ENCODE results near the gene RIMOC1. TPM values are rescaled to one million over a fixed set of nuclear protein-coding genes. Genes with fewer than 3 reads are reported as not detected.

The RIMOC1 gene
- total and polyA plus RNA-seq, 10 of the 15 experiments (the other 5 are each of a cell fraction or from before 2014, with no cell fraction given) = 3.9 to 33.1 (median 16.0) TPM

DNA sequence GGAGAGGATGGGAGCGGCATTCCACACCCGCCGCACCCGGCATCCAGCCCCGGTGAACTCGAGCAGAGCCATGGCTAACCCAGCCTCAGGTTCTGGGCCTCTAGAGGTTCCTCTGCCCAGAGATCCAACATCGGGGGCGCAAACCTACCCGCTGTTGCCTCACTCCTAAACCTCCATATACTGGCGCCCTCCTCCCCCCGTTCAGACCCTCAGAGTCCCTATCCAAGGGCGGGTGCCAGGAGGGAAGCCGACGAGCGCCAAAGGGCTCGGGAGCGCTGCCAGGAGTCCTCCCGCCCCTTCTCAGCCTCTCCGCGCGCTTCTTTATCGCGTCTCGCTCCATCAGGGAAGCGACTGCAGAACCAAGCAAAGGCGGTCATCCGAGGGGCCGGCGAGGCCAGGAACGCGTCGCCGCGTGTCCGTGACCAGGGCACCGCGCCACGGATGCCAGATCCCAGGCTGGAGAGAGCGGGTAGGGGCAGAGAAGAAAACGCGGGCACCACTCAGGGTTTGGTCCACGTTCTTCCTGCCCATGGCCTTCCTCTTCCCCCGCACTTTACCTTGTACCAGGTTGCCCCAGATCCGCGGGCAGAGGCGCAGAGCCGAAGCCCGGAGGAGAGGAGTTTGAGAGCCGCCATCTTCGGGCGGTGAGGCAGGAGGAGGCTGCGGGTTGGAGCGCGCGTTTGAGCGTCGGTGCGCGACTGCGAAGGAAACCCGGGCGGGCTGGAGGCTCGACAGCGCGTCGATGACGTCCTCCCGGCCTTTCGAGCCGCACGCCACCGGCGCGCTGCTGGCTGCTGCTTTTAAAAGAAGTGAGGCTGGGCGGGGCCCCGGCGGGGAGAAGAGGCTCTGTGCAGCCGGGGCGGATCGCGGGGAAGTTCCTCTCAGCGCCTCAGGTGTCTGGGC lies 34.2 kb upstream of the RIMOC1 start, which contains the start of gene OXCT1:
TSS of gene OXCT1 (minus strand) at position 702 of the 903 bp plus-strand sequence. CDS start at position 635, 67 bp downstream.
- BruUV-seq (replicated peaks) = TSS peak; percentile 58
- ATAC-seq = peak; percentile 95
- TF ChIP-seq SPI1 (IDR thresholded peaks at IDR 0.05; ENCODE audit: borderline replicate concordance, insufficient read depth, low read depth, low read length) = peak; percentile 38; the same call in 1 of the 2 replicates
- peak; percentile 25; the same call in 1 of the 2 replicates for TF ChIP-seq PAX5 (IDR thresholded peaks at IDR 0.05; ENCODE audit: borderline replicate concordance, low read depth, low read length)
- no peak for TF ChIP-seq RELA (IDR thresholded peaks at IDR 0.05; ENCODE audit: borderline replicate concordance, partially characterized antibody)
- TF ChIP-seq TCF3 (IDR thresholded peaks at IDR 0.05; ENCODE audit: borderline replicate concordance, insufficient read depth, low read depth, low read length) = peak; percentile 72
- TF ChIP-seq MYC (IDR thresholded peaks at IDR 0.05; ENCODE audit: insufficient read depth, insufficient read length, insufficient replicate concordance, low read length, severe bottlenecking) = peak; percentile 53
- TF ChIP-seq SMAD5 (IDR thresholded peaks at IDR 0.05; ENCODE audit: low read depth) = peak; percentile 29; the same call in 1 of the 2 replicates
- peak; percentile 61; the same call in 1 of the 2 replicates for TF ChIP-seq HDGF (IDR thresholded peaks at IDR 0.05)
- TF ChIP-seq TBL1XR1 (IDR thresholded peaks at IDR 0.05; ENCODE audit: low read depth, low read length) = 0 out of 2 replicates have a peak, but pooled peaks have one; percentile 40
- peak; percentile 90 for TF ChIP-seq CREB1 (IDR thresholded peaks at IDR 0.05; ENCODE audit: low read depth)
- TF ChIP-seq FOS (IDR thresholded peaks at IDR 0.05; ENCODE audit: borderline replicate concordance, extremely low read depth, insufficient read length) = no peak
- no peak for TF ChIP-seq PAX8 (IDR thresholded peaks at IDR 0.05)
- peak; percentile 55 for TF ChIP-seq NKRF (conservative IDR thresholded peaks at IDR 0.05)
- TF ChIP-seq USF2 (IDR thresholded peaks at IDR 0.05; ENCODE audit: borderline replicate concordance, low read depth, low read length) = no peak
- TF ChIP-seq NBN (IDR thresholded peaks at IDR 0.05) = 0 out of 2 replicates have a peak, but pooled peaks have one; percentile 55
- TF ChIP-seq SP1 (IDR thresholded peaks at IDR 0.05; ENCODE audit: low read depth, low read length) = peak; percentile 24
- peak; percentile 84; the same call in 1 of the 2 replicates for TF ChIP-seq TAF1 (IDR thresholded peaks at IDR 0.05; ENCODE audit: borderline replicate concordance, low read depth, low read length)
- TF ChIP-seq TCF12 (IDR thresholded peaks at IDR 0.05; ENCODE audit: low read depth, low read length) = 0 out of 2 replicates have a peak, but pooled peaks have one; percentile 74
- TF ChIP-seq CHD2 (IDR thresholded peaks at IDR 0.05; ENCODE audit: borderline replicate concordance, low read depth, low read length) = 0 out of 2 replicates have a peak, but pooled peaks have one; percentile 9
- TF ChIP-seq, protein P1, sequence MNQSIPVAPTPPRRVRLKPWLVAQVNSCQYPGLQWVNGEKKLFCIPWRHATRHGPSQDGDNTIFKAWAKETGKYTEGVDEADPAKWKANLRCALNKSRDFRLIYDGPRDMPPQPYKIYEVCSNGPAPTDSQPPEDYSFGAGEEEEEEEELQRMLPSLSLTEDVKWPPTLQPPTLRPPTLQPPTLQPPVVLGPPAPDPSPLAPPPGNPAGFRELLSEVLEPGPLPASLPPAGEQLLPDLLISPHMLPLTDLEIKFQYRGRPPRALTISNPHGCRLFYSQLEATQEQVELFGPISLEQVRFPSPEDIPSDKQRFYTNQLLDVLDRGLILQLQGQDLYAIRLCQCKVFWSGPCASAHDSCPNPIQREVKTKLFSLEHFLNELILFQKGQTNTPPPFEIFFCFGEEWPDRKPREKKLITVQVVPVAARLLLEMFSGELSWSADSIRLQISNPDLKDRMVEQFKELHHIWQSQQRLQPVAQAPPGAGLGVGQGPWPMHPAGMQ (IDR thresholded peaks at IDR 0.05; ENCODE audit: borderline replicate concordance) = no peak

More for the DNA sequence above, 34.2 kb upstream of the RIMOC1 start, which contains the start of gene OXCT1:
- WGBS (ENCODE audit: insufficient coverage, insufficient replicate concordance, low lambda C conversion rate, missing lambda C conversion rate) = 2% methylated on average over 73 of the region's 82 CpGs
- no peaks in the 10 kb centered on the region for H4K20me1 ChIP-seq (ENCODE audit: control insufficient read depth, insufficient read depth)
- peak within 1 kb of the TSS; percentile 89 for H3K27ac ChIP-seq (ENCODE audit: control insufficient read depth, insufficient read depth)
- in situ Hi-C loops (cut with MboI) (no loop called here), intact Hi-C loops (cut with micrococcal nuclease; ENCODE audit: unreplicated experiment) (loop anchor here (1.0 kb wide), 2 partner anchors 34 to 54 kb away; partner anchors contain the start of gene RIMOC1)
- peaks cover 3% of the 10 kb centered on the region; the same call in 1 of the 3 replicates for H3K9me3 ChIP-seq (replicated peaks; ENCODE audit: control insufficient read depth, insufficient read depth, low read length)
- ChIA-PET SMC1A (ENCODE audit: uncharacterized antibody, unreplicated experiment) (no interaction called here), RAD21 (ENCODE audit: unreplicated experiment) (interaction anchor here (0.9 kb wide), 1 partner anchor 34 kb away, joined by 5 read pairs; the partner anchor contains the start of gene RIMOC1), POLR2A (interaction anchor here (1.1 to 1.3 kb wide), 2 partner anchors 34 to 55 kb away, joined by 4 to 5 read pairs; partner anchors contain the start of genes FBXO4 and RIMOC1), CTCF (interaction anchor here (0.6 to 5.7 kb wide), 3 partner anchors 14 to 188 kb away, joined by 3 to 57 read pairs (median 5); no protein-coding TSS in a partner anchor)
- H3K9ac ChIP-seq (ENCODE audit: control insufficient read depth, insufficient read depth, low read length) = peak within 1 kb of the TSS; percentile 94
- peak within 1 kb of the TSS; percentile 58 for H3K4me2 ChIP-seq (ENCODE audit: control insufficient read depth, insufficient read depth)
- FAIRE-seq = no peak
- H3K27me3 ChIP-seq (replicated peaks in 1 of 2; ENCODE audit: control insufficient read depth in 2 of 2, insufficient read depth in 2 of 2, low read length in 1 of 2) = no peaks in the 10 kb centered on the region
- peaks cover 32% of the 10 kb centered on the region for H3K79me2 ChIP-seq (ENCODE audit: control insufficient read depth, insufficient read depth, low read length)
- no peaks in the 10 kb centered on the region for H3K36me3 ChIP-seq (ENCODE audit: control insufficient read depth in 2 of 2, insufficient read depth in 2 of 2, low read length in 1 of 2)
- peak within 1 kb of the TSS; percentile 85 for H2AFZ ChIP-seq (ENCODE audit: control insufficient read depth, low read depth, low read length)
- H3K4me3 ChIP-seq = peak within 1 kb of the TSS; percentile 79
- H3K4me1 ChIP-seq (ENCODE audit: control insufficient read depth, insufficient read depth, low read length) = peaks cover 6% of the 10 kb centered on the region
- peak; percentile 45 for DNase-seq (ENCODE audit: low read depth, low spot score)
